Astrocyte (in vitro differentiated cells and primary cell): Measurements from ENCODE around the gene ZKSCAN3. TPM values are rescaled to one million over a fixed set of nuclear protein-coding genes. Genes with fewer than 3 reads are reported as not detected.
A peak's percentile ranks its signal among the peaks of the same experiment; 100 is the strongest.

ENCODE experiments used
- DNase-seq: peaks from one replicate; pipeline ENCODE4 v3.0.0-alpha.2; 2010; ENCODE audit warnings: low read depth
- FAIRE-seq: peaks from 2 replicates; lab custom pipeline; 2011; peaks lifted over from hg19 to GRCh38; lab: Jason Lieb, UNC
- H2AFZ ChIP-seq: 2 replicates; pipeline ENCODE4 v1.6.0; 2012; ENCODE audit warnings: low read depth, low read length, inconsistent platforms
- H3K27ac ChIP-seq: 2 replicates; pipeline ENCODE4 v1.5.1; 2011; ENCODE audit warnings: low read depth, low read length, inconsistent platforms
- H3K27me3 ChIP-seq: 2 replicates; pipeline ENCODE4 v1.6.0; 2011; ENCODE audit warnings: low read length, inconsistent platforms; ENCODE audit not compliant: insufficient read depth
- H3K36me3 ChIP-seq: 2 replicates; pipeline ENCODE4 v1.5.1; 2011; ENCODE audit warnings: low read length, inconsistent platforms; ENCODE audit not compliant: insufficient read depth
- H3K4me1 ChIP-seq: 2 replicates; pipeline ENCODE4 v1.5.1; 2011; ENCODE audit warnings: low read length, inconsistent platforms; ENCODE audit not compliant: insufficient read depth
- H3K4me2 ChIP-seq: 2 replicates; pipeline ENCODE4 v1.6.0; 2012; ENCODE audit warnings: low read length, inconsistent platforms
- H3K4me3 ChIP-seq: 2 replicates; pipeline ENCODE4 v1.5.1; 2011; ENCODE audit warnings: low read depth, mild to moderate bottlenecking, low read length, inconsistent platforms; ENCODE audit not compliant: insufficient read depth
- H3K79me2 ChIP-seq: 2 replicates; pipeline ENCODE4 v1.6.0; 2012; ENCODE audit warnings: mild to moderate bottlenecking, low read length, inconsistent platforms; ENCODE audit not compliant: insufficient read depth
- H3K9ac ChIP-seq: 2 replicates; pipeline ENCODE4 v1.6.0; 2012; ENCODE audit warnings: mild to moderate bottlenecking, low read length, inconsistent platforms
- H3K9me3 ChIP-seq: 2 replicates; pipeline ENCODE4 v1.5.1; 2012; ENCODE audit warnings: low read depth, mild to moderate bottlenecking, low read length, inconsistent platforms; ENCODE audit not compliant: insufficient read depth
- H4K20me1 ChIP-seq: 2 replicates; pipeline ENCODE4 v1.6.0; 2012; ENCODE audit warnings: low read length, inconsistent platforms; ENCODE audit not compliant: insufficient read depth
- H3K27ac Mint-ChIP-seq: one replicate; pipeline ENCODE4 v1.8.0; 2021; ENCODE audit warnings: mild to moderate bottlenecking, mixed read lengths; ENCODE audit not compliant: unreplicated experiment
- H3K27me3 Mint-ChIP-seq: one replicate; pipeline ENCODE4 v1.8.0; 2021; ENCODE audit warnings: low read depth, mixed read lengths; ENCODE audit not compliant: unreplicated experiment
- H3K36me3 Mint-ChIP-seq: one replicate; pipeline ENCODE4 v1.8.0; 2021; ENCODE audit warnings: low read depth, mixed read lengths; ENCODE audit not compliant: unreplicated experiment
- H3K4me1 Mint-ChIP-seq: one replicate; pipeline ENCODE4 v1.8.0; 2021; ENCODE audit warnings: low read depth, mixed read lengths; ENCODE audit not compliant: unreplicated experiment
- H3K4me3 Mint-ChIP-seq: one replicate; pipeline ENCODE4 v1.8.0; 2021; ENCODE audit warnings: mild to moderate bottlenecking, moderate library complexity, mixed read lengths; ENCODE audit not compliant: unreplicated experiment
- H3K9me3 Mint-ChIP-seq: one replicate; pipeline ENCODE4 v1.8.0; 2021; ENCODE audit warnings: mild to moderate bottlenecking, mixed read lengths; ENCODE audit not compliant: unreplicated experiment
- EZH2 ChIP-seq: IDR thresholded peaks from 2 replicates; pipeline ENCODE4 v1.6.1; 2012; ENCODE audit warnings: mild to moderate bottlenecking, low read length, inconsistent platforms; ENCODE audit not compliant: insufficient read depth
- total RNA-seq: library from RNA; stranded (reverse); gene quantifications from 2 replicates; pipeline ENCODE4 v1.2.1, GENCODE V29; 2021
- TF ChIP-seq, protein P1 (sequence below): IDR thresholded peaks from 2 replicates; pipeline ENCODE4 v1.5.1; 2011; ENCODE audit warnings: low read depth, mild to moderate bottlenecking, inconsistent platforms, low read length, moderate library complexity; ENCODE audit not compliant: insufficient read depth

ZKSCAN3 gene
- total RNA-seq, 1 donor from 2014 or later: 8.0 TPM

GRCh38 chr6:28349344-28349891, 329 bp upstream of the ZKSCAN3 start:
- H3K36me3 ChIP-seq: no peaks in the 10 kb centered on the region
- H3K4me2 ChIP-seq: peak overlapping the region; percentile 88
- peak overlapping the region; percentile 80 for H2AFZ ChIP-seq
- peak overlapping the region; percentile 48 for H3K27ac ChIP-seq
- DNase-seq (no peak), FAIRE-seq (no peak)
- no peaks in the 10 kb centered on the region for H3K4me1 ChIP-seq
- no peaks in the 10 kb centered on the region for H4K20me1 ChIP-seq
- H3K9me3 ChIP-seq: no peaks in the 10 kb centered on the region
- peak overlapping the region; percentile 88 for H3K4me3 ChIP-seq
- H3K9me3 Mint-ChIP-seq: no peaks in the 10 kb centered on the region
- H3K27ac Mint-ChIP-seq: peak overlapping the region; percentile 67
- H3K4me3 Mint-ChIP-seq: peak overlapping the region; percentile 99
- peaks cover 7% of the 10 kb centered on the region for H3K27me3 ChIP-seq
- H3K4me1 Mint-ChIP-seq: peaks cover 4% of the 10 kb centered on the region
- peaks cover 13% of the 10 kb centered on the region for H3K27me3 Mint-ChIP-seq
- H3K9ac ChIP-seq: peak overlapping the region; percentile 87
- peaks cover 40% of the 10 kb centered on the region for H3K79me2 ChIP-seq
- no peaks in the 10 kb centered on the region for H3K36me3 Mint-ChIP-seq
- TF ChIP-seq, protein P1, sequence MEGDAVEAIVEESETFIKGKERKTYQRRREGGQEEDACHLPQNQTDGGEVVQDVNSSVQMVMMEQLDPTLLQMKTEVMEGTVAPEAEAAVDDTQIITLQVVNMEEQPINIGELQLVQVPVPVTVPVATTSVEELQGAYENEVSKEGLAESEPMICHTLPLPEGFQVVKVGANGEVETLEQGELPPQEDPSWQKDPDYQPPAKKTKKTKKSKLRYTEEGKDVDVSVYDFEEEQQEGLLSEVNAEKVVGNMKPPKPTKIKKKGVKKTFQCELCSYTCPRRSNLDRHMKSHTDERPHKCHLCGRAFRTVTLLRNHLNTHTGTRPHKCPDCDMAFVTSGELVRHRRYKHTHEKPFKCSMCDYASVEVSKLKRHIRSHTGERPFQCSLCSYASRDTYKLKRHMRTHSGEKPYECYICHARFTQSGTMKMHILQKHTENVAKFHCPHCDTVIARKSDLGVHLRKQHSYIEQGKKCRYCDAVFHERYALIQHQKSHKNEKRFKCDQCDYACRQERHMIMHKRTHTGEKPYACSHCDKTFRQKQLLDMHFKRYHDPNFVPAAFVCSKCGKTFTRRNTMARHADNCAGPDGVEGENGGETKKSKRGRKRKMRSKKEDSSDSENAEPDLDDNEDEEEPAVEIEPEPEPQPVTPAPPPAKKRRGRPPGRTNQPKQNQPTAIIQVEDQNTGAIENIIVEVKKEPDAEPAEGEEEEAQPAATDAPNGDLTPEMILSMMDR: no peak
- TF ChIP-seq EZH2: no peak

GRCh38 chr6:28351087-28351486, 1.3 kb downstream of the ZKSCAN3 start:
- no peak overlapping the region for H3K27ac ChIP-seq
- Mint-ChIP-seq H3K9me3 (no peaks in the 10 kb centered on the region), H3K4me1 (peaks cover 12% of the 10 kb centered on the region), H3K27me3 (peaks cover 7% of the 10 kb centered on the region), H3K36me3 (no peaks in the 10 kb centered on the region), H3K27ac (no peak overlapping the region), H3K4me3 (peak overlapping the region; percentile 99)
- H3K27me3 ChIP-seq: peaks cover 3% of the 10 kb centered on the region
- peak overlapping the region; percentile 88 for H3K4me3 ChIP-seq
- FAIRE-seq: no peak
- peak overlapping the region; percentile 88 for H3K4me2 ChIP-seq
- H3K79me2 ChIP-seq: peaks cover 49% of the 10 kb centered on the region
- no peak overlapping the region for H3K9ac ChIP-seq
- H3K36me3 ChIP-seq: no peaks in the 10 kb centered on the region
- no peak for TF ChIP-seq EZH2
- TF ChIP-seq, protein P1: no peak
- no peaks in the 10 kb centered on the region for H3K9me3 ChIP-seq
- no peak overlapping the region for H2AFZ ChIP-seq
- DNase-seq: no peak
- no peaks in the 10 kb centered on the region for H4K20me1 ChIP-seq
- peaks cover 5% of the 10 kb centered on the region for H3K4me1 ChIP-seq

GRCh38 chr6:28351493-28351925, 1.8 kb downstream of the ZKSCAN3 start:
- Histone ChIP-seq H2AFZ (no peak overlapping the region), H3K36me3 (no peaks in the 10 kb centered on the region), H3K27me3 (peaks cover 3% of the 10 kb centered on the region), H4K20me1 (no peaks in the 10 kb centered on the region), H3K4me1 (peaks cover 9% of the 10 kb centered on the region), H3K9me3 (no peaks in the 10 kb centered on the region), H3K27ac (no peak overlapping the region), H3K9ac (no peak overlapping the region), H3K4me2 (peak overlapping the region; percentile 88), H3K79me2 (peaks cover 49% of the 10 kb centered on the region), H3K4me3 (no peak overlapping the region)
- Mint-ChIP-seq H3K4me3 (peak overlapping the region; percentile 99), H3K27ac (no peak overlapping the region), H3K4me1 (peaks cover 13% of the 10 kb centered on the region), H3K27me3 (peaks cover 4% of the 10 kb centered on the region), H3K9me3 (no peaks in the 10 kb centered on the region), H3K36me3 (no peaks in the 10 kb centered on the region)
- no peak for TF ChIP-seq EZH2
- TF ChIP-seq, protein P1: no peak
- FAIRE-seq (no peak), DNase-seq (no peak)
